Endothelial cell of umbilical vein (primary cell): ENCODE results near the gene ZBTB48. TPM values are rescaled to one million over a fixed set of nuclear protein-coding genes. Genes with fewer than 3 reads are reported as not detected.

Experiments used
- BruUV-seq: library from RNA; stranded (reverse); fragments of 400-500 nt; replicated peaks from 2 replicates; lab custom pipeline; 2021; lab: Mats Ljungman, UMichigan
- CTCF ChIA-PET: fragments of 300-600, 350-600 bp; sonication (Branson Sonifier 250); formaldehyde crosslinking; loops from one replicate; lab custom pipeline; 2021; ENCODE audit warnings: antibody characterized with exemption, inconsistent platforms; lab: Charles Lee
- POLR2A ChIA-PET: fragments of 300-600, 350-600 bp; sonication (Branson Sonifier 250); formaldehyde crosslinking; loops from one replicate; lab custom pipeline; 2021; ENCODE audit warnings: antibody characterized with exemption, inconsistent platforms; lab: Charles Lee
- DNase-seq: peaks from one replicate; pipeline ENCODE4 v3.0.0-alpha.2; 2011; ENCODE audit warnings: low read depth, low spot score
- FAIRE-seq: peaks from 2 replicates; lab custom pipeline; 2011; peaks lifted over from hg19 to GRCh38; lab: Jason Lieb, UNC
- H2AFZ ChIP-seq: 2 replicates; pipeline ENCODE4 v1.6.0; 2012; ENCODE audit warnings: low read depth, low read length, control low read depth, inconsistent platforms
- H3K27ac ChIP-seq: 2 replicates; pipeline ENCODE4 v1.5.1; 2011; ENCODE audit warnings: low read depth, mild to moderate bottlenecking, control low read depth, low read length, moderate library complexity; ENCODE audit not compliant: insufficient read depth
- H3K27me3 ChIP-seq, 2 experiments: 2 replicates each; pipeline versions ENCODE4 v1.6.0 to v1.6.1; 2011; ENCODE audit warnings: low read length in 2 of 2, mixed read lengths in 1 of 2; ENCODE audit not compliant: control insufficient read depth in 2 of 2, insufficient read depth in 2 of 2
- H3K36me3 ChIP-seq, 2 experiments: 2 replicates in 1 of 2; 3 replicates in 1 of 2; pipeline ENCODE4 v1.5.1; 2011; ENCODE audit warnings: low read length in 2 of 2, mild to moderate bottlenecking in 1 of 2, moderate library complexity in 1 of 2; ENCODE audit not compliant: control insufficient read depth in 2 of 2, insufficient read depth in 2 of 2; ENCODE audit errors: extremely low read depth in 1 of 2
- H3K4me1 ChIP-seq: 3 replicates; pipeline ENCODE4 v1.5.1; 2011; ENCODE audit warnings: mild to moderate bottlenecking, low read length; ENCODE audit not compliant: control insufficient read depth, insufficient read depth; ENCODE audit errors: extremely low read depth
- H3K4me2 ChIP-seq: 2 replicates; pipeline ENCODE4 v1.6.1; 2011; ENCODE audit warnings: low read length, control low read depth, mixed read lengths; ENCODE audit not compliant: insufficient read depth
- H3K4me3 ChIP-seq, 3 experiments: fragments of 200-600 bp in 1 of 3; sonication (generic), shearing (Covaris generic) in 1 of 3; replicated peaks in 1 of 3; 2 replicates each; pipeline ENCODE4 v1.5.1; 2011 to 2016; ENCODE audit warnings: control low read depth in 3 of 3, low read length in 3 of 3, mild to moderate bottlenecking in 2 of 3, inconsistent platforms in 1 of 3, low read depth in 1 of 3, moderate library complexity in 1 of 3; ENCODE audit not compliant: insufficient read depth in 1 of 3
- H3K79me2 ChIP-seq: 2 replicates; pipeline ENCODE4 v1.6.0; 2012; ENCODE audit warnings: low read length, inconsistent platforms; ENCODE audit not compliant: control insufficient read depth, insufficient read depth
- H3K9ac ChIP-seq: replicated peaks from 2 replicates; pipeline ENCODE3; 2011; ENCODE audit warnings: low read length, control low read depth; ENCODE audit not compliant: insufficient read depth; ENCODE audit errors: extremely low read depth
- H3K9me1 ChIP-seq: replicated peaks from 3 replicates; pipeline ENCODE4 v1.6.0; 2011; ENCODE audit warnings: mild to moderate bottlenecking, low read length; ENCODE audit not compliant: control insufficient read depth, insufficient read depth; ENCODE audit errors: extremely low read depth
- H3K9me3 ChIP-seq: replicated peaks from 2 replicates; pipeline ENCODE4 v1.5.1; 2012; ENCODE audit warnings: low read length, inconsistent platforms; ENCODE audit not compliant: control insufficient read depth, insufficient read depth
- H4K20me1 ChIP-seq: replicated peaks from 2 replicates; pipeline ENCODE3; 2011; ENCODE audit warnings: mild to moderate bottlenecking, low read length; ENCODE audit not compliant: control insufficient read depth, insufficient read depth; ENCODE audit errors: extremely low read depth
- EZH2 ChIP-seq: IDR thresholded peaks from 2 replicates; pipeline ENCODE4 v1.6.1; 2012; ENCODE audit warnings: borderline replicate concordance, low read depth, mild to moderate bottlenecking, moderate library complexity, low read length, inconsistent platforms; ENCODE audit not compliant: severe bottlenecking
- FOS ChIP-seq: IDR thresholded peaks from 2 replicates; pipeline ENCODE4 v1.6.1; 2011; ENCODE audit warnings: mild to moderate bottlenecking, low read length, moderate library complexity, borderline replicate concordance; ENCODE audit not compliant: insufficient read depth
- GATA2 ChIP-seq: IDR thresholded peaks from 2 replicates; pipeline ENCODE4 v1.7.0; 2011; ENCODE audit warnings: low read depth, mild to moderate bottlenecking, moderate library complexity, mixed read lengths, low read length; ENCODE audit not compliant: insufficient read length, insufficient read depth
- JUN ChIP-seq: IDR thresholded peaks from 2 replicates; pipeline ENCODE4 v1.6.1; 2011; ENCODE audit warnings: borderline replicate concordance, low read depth; ENCODE audit not compliant: insufficient read length, insufficient read depth
- MYC ChIP-seq: IDR thresholded peaks from one replicate; pipeline ENCODE4 v1.6.1; 2011; ENCODE audit warnings: mild to moderate bottlenecking, low read depth, low read length
- POLR2A ChIP-seq: IDR thresholded peaks from 2 replicates; pipeline ENCODE4 v1.6.1; 2012; ENCODE audit warnings: low read depth, mild to moderate bottlenecking, control low read depth, low read length
- POLR2AphosphoS5 ChIP-seq: IDR thresholded peaks from 2 replicates; pipeline ENCODE4 v1.6.1; 2012; ENCODE audit warnings: low read depth, mild to moderate bottlenecking, control low read depth, low read length, moderate library complexity; ENCODE audit not compliant: insufficient read depth
- dilution Hi-C: fragments of 300-500 bp; cut with MboI; formaldehyde crosslinking; loops from one replicate; pipeline ENCODE4 v1.15.0; 2019; ENCODE audit warnings: low sequenced_read_pairs; ENCODE audit not compliant: extremely low pct_ligation_motif_present
- intact Hi-C: fragments of 100-400 bp; cut with micrococcal nuclease; formaldehyde crosslinking; loops from one replicate; pipeline ENCODE4 v1.10.0; 2022
- polyA plus RNA-seq, 4 experiments: library from polyadenylated mRNA; depleted of rRNA in 3 of 4; stranded (reverse) in 3 of 4; unstranded in 1 of 4; fragments of >200 nt; gene quantifications; 2 replicates each; pipeline versions ENCODE4 v1.2.1 to v1.2.3, GENCODE V29; 2011 to 2012; ENCODE audit warnings: missing spikeins in 1 of 4
- total RNA-seq: library from RNA; stranded (reverse); gene quantifications from 2 replicates; pipeline ENCODE4 v1.2.3, GENCODE V29; 2021
- TF ChIP-seq, protein P1 (sequence below): IDR thresholded peaks from 2 replicates; pipeline ENCODE4 v1.6.1; 2011; ENCODE audit not compliant: insufficient read depth, insufficient read length
- TF ChIP-seq, protein P2 (sequence below), 2 donors: IDR thresholded peaks; 1 replicate in 1 of 2; 2 replicates in 1 of 2; pipeline ENCODE4 v1.5.1; 2011; ENCODE audit warnings: low read length in 2 of 2, mild to moderate bottlenecking in 2 of 2, moderate library complexity in 2 of 2, control low read depth in 1 of 2, inconsistent platforms in 1 of 2, low read depth in 1 of 2; ENCODE audit not compliant: insufficient read depth in 1 of 2; ENCODE audit errors: extremely low read depth in 1 of 2

Gene ZBTB48
- total and polyA plus RNA-seq, 2 donors (not counting 3 experiments of a cell fraction or from before 2014, with no cell fraction given), result 20.9 to 25.1 TPM

GRCh38 chr1:6627031-6627430 lies 47.2 kb downstream of the ZBTB48 start:
- Histone ChIP-seq H3K4me3 (no peak overlapping the region), H3K9me1 (no peaks in the 10 kb centered on the region), H3K27ac (no peak overlapping the region), H3K4me2 (no peak overlapping the region), H3K27me3 (no peaks in the 10 kb centered on the region), H3K36me3 (peaks cover 11 to 22% of the 10 kb centered on the region in 2 experiments), H3K9ac (no peak overlapping the region), H3K79me2 (peaks cover 21% of the 10 kb centered on the region), H3K9me3 (no peaks in the 10 kb centered on the region), H2AFZ (no peak overlapping the region), H3K4me1 (peaks cover 4% of the 10 kb centered on the region), H4K20me1 (no peaks in the 10 kb centered on the region)
- no peak for FAIRE-seq
- no TSS peak for BruUV-seq
- TF ChIP-seq JUN (no peak), GATA2 (no peak), EZH2 (no peak), MYC (no peak), POLR2A (no peak), FOS (no peak), POLR2AphosphoS5 (no peak)
- TF ChIP-seq, protein P1, sequence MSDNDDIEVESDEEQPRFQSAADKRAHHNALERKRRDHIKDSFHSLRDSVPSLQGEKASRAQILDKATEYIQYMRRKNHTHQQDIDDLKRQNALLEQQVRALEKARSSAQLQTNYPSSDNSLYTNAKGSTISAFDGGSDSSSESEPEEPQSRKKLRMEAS, result no peak
- TF ChIP-seq, protein P2, sequence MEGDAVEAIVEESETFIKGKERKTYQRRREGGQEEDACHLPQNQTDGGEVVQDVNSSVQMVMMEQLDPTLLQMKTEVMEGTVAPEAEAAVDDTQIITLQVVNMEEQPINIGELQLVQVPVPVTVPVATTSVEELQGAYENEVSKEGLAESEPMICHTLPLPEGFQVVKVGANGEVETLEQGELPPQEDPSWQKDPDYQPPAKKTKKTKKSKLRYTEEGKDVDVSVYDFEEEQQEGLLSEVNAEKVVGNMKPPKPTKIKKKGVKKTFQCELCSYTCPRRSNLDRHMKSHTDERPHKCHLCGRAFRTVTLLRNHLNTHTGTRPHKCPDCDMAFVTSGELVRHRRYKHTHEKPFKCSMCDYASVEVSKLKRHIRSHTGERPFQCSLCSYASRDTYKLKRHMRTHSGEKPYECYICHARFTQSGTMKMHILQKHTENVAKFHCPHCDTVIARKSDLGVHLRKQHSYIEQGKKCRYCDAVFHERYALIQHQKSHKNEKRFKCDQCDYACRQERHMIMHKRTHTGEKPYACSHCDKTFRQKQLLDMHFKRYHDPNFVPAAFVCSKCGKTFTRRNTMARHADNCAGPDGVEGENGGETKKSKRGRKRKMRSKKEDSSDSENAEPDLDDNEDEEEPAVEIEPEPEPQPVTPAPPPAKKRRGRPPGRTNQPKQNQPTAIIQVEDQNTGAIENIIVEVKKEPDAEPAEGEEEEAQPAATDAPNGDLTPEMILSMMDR (IDR thresholded peaks at IDR 0.05; ENCODE audit: extremely low read depth in 1 of 2, insufficient read depth in 1 of 2, low read depth in 1 of 2, low read length in 2 of 2), result no peak
- dilution Hi-C loops (no loop called here), intact Hi-C loops (loop anchor here (5.0 kb wide), 1 partner anchor 140 kb away; no protein-coding TSS in a partner anchor)
- CTCF ChIA-PET, result no interaction called here
- no peak for DNase-seq
- POLR2A ChIA-PET, result no interaction called here
